ELF-1 (cell line): ENCODE results near the gene LTBP2.

ENCODE experiments used
- DNase-seq: peaks from one replicate; pipeline ENCODE4 v3.0.0-alpha.2; 2016; ENCODE audit warnings: low read depth, low spot score

Gene LTBP2

GRCh38 chr14:74638066-74638465 is 26.0 kb upstream of the LTBP2 start:
- DNase-seq = no peak

DNA sequence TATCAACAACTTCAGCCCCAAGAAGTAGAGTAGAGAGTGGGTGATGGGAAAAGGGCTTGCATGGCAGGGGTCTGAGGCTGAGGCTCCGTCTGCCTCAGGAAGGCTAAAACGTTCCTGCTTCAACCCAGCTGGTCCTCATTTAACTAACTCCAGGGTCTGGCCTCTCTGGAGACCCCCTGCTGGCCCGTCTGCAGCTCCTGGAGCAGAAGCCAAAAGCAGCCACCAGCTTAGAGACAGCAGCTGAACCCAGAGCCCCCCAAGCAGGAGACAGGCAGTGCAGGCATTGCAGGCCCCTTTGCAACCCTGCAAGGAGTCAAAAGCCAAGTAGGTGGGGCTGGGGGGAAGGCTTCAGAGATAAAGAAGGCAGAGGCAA is 25.1 kb upstream of the LTBP2 start:
- DNase-seq = peak; percentile 29

- peak; percentile 31 for DNase-seq
These were observed 24.6 kb upstream of the LTBP2 start for GRCh38 chr14:74636424-74637177.

GRCh38 chr14:74635847-74636246 is 23.8 kb upstream of the LTBP2 start:
- DNase-seq = no peak

DNA sequence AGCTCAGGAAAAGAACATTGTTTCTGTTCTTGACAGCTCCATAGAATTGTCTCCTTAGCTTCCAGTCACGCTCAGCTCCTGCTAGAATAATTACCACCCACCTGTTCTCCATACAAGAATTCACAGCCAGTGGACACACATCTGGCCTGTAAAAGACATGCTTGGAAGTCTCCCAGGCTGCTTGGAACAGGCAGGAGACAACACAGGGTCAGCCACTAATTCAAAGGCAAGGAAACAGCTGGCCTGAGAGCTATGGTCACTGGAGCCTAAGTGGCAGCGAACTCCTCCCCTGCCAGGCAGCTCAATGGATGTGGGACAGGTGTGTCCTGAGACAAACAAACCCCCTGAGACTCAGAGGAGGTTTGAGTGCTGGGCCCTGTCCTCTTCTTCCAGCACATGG is 22.9 kb upstream of the LTBP2 start:
- DNase-seq = no peak

DNA sequence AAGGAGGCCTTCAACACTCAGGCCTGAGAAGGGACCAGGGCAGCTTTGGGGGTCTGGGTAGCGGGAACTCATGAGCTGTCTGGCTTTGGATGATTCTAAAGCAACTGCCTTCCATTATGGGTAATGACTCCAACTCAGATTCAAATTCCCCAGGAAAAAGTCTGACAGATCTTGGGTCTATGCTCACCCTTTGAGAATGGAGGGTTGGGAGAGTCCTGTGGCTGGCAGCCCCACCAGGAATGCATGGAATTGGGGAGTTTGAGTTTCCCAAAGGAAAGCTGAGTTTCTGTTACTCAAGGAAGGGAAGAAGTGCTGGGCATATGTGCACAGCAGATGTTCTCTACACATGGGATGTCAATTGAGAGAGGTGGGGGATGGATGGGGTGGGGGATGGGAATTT is 22.4 kb upstream of the LTBP2 start:
- no peak for DNase-seq

DNA sequence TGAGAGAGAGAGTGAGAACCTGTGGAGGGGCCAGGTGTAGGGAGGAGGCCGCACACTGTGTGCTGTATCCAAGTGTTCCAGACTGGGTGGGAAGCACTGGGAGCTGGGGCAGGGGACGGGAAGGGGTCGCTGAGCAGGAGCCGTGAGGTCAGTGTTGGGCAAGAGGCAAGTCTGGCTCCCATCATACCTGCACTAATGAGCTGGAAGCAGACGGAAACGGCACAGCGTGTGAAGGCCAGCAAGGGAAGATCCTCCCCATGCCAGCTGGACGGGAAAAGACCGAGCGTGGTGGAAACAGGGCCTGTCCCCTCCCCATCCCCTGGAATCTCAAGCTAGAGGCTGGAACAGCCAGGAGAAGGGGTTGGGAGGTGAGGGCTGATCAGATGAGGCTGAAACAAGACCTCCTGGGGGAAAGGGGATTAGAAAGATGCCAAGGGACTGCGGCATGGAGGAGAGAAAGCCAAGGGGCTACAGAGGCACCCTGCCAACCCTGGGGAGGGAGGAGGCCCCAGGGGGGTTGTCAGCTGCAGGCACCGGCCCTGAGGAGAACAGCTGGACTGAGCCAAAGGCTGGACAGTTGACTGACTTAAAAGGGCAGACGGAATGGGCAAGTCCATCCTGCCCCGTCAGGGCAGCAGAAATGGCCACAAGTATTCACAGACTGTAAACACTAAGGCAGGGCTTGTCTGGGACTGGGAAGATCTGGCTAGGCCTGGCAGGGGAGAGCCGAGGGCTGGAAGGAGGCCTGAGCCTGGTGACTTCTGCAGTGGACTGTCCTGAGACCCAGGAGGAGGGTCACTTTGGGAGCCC is 19.0 kb upstream of the LTBP2 start:
- no peak for DNase-seq

GRCh38 chr14:74628418-74628817 is 16.4 kb upstream of the LTBP2 start:
- no peak for DNase-seq

DNA sequence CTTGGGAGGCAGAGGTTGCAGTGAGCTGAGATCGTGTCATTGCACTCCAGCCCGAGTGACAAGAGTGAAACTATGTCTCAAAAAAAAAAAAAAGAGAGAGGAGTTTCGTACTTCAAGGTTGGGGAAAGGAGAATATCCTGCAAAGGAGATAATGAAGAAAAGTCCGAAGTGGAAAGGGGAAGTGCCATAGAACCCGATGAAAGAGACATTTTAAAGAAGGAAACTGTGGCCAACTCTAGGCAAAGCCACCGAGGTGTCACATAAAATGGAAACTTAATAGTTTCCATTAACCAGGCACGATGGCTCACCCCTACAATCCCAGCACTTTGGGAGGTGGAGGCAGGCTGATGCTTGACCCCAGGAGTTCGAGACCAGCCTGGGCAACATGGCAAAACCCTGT is 15.0 kb upstream of the LTBP2 start:
- DNase-seq = no peak

DNA sequence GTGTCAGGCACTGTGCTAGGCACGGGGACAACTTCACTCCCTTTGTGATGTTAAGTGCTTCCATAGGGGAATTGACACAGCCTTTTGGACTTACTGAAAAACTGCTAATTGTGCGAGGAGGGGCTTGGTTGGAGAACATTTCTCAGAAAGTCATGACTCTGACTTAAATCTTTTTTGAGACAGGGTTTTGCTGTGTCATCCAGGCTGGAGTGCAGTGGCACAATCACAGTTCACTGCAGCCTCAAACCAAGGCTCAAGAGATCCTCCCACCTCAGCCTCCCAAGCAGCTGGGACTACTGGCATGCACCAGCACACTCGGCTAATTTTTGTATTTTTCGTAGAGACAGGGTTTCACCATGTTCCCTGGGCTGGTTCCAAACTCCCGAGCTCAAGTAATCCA is 10.2 kb upstream of the LTBP2 start:
- no peak for DNase-seq

GRCh38 chr14:74621556-74621955 is 9.5 kb upstream of the LTBP2 start:
- DNase-seq = peak; percentile 69

GRCh38 chr14:74620923-74621322 is 8.9 kb upstream of the LTBP2 start:
- peak; percentile 37 for DNase-seq

DNA sequence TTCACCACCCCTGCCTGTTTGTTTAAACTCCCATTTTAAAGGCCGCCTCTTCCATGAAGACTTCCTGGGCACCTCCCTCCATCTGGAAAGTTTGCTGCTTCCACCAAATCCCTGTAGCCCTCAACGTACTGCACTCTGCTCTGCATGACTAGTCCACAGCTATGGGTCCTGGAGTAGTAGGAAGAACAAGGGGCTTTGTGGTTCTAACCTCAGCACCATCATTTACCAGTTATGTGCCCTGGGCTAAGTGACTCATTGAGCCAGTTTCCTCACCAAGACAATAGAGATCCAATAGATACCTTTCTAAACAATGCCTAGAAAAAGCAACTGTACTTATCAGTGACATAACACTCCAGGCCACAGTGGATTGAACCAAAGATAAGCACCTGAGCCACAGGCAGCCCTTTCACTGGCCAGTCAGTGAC is 8.5 kb upstream of the LTBP2 start:
- peak; percentile 82 for DNase-seq

- peak; percentile 35 for DNase-seq
These were observed 7.7 kb upstream of the LTBP2 start for GRCh38 chr14:74619672-74620131.

GRCh38 chr14:74618078-74618952 is 6.3 kb upstream of the LTBP2 start:
- no peak for DNase-seq

DNA sequence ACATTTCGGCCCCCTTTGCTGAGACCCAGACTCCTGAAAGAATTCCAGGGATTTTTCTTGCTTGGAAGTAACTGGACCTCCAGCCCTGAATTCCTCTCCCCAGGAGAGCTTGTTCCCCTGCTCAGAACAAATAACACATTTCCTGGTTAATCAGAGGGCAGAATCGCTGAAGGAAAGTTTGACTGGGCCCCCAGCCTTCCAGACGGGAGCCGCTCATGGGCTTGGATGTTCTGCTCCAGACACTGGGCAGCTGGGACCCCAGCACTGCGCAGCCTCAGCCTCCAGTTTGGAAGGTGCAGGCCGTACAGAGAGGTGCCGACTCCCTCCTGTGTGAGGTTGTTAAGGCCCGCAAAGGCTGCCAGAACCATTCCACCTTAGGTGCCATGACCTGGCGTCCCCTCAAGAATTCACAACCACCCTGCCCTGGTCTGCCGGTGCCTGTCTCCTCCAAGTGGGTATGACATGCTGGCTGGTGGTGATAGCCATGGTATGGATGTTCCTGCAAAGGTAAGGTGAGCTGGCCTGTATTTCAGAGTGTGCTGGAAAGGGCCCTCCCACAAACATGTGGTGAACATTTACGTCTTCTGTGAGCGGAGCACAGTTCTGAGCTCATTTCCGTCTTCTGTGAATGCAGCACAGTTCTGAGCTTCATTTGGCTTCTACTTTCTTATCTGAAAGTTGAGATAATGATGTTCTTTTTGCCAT is 5.1 kb upstream of the LTBP2 start:
- DNase-seq = peak; percentile 49

DNA sequence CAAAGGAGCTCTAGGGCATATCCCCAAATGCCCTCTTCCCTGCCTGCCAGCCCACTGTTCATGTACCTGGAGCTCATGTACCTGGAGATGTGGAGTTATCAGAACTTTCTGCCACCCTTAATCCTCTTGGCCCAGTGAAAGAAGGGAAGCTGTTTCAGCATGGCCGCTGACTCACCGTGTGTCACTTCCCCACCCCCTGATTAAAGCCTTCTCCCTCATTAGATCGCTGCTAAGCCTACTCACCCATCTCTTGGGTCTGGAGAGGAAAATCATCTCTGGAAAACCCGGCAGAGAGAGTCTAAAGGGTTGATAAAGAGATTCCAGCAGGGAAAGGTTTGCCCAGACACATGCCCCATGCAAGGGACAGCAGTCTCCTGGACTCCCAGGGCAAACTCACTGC is 4.5 kb upstream of the LTBP2 start:
- peak; percentile 51 for DNase-seq

- DNase-seq = no peak
These were observed 3.7 kb upstream of the LTBP2 start for GRCh38 chr14:74615735-74616134.

GRCh38 chr14:74614508-74615495 is 2.8 kb upstream of the LTBP2 start:
- DNase-seq = no peak
